IMR-90 (cell line): ENCODE results near the gene MAPK8IP3. TPM values are rescaled to one million over a fixed set of nuclear protein-coding genes. Genes with fewer than 3 reads are reported as not detected.

Experiments used
- ATAC-seq: fragments of 200-7000 bp; cut with Tn5 transposase; 2 replicates; pipeline ENCODE4 v1.9.1; 2020; ENCODE audit warnings: low read depth, mild to moderate bottlenecking, moderate library complexity
- BruUV-seq: library from RNA; stranded (reverse); fragments of 400-500 nt; replicated peaks from 2 replicates; lab custom pipeline; 2021; lab: Mats Ljungman, UMichigan
- CTCF ChIA-PET: fragments of 300-600 bp; formaldehyde crosslinking; extraction: SDS; loops from one replicate; lab custom pipeline; 2021; ENCODE audit warnings: antibody characterized with exemption; lab: Yijun Ruan, JAX
- POLR2A ChIA-PET: fragments of 300-600 bp; sonication (Branson Sonifier 250); formaldehyde crosslinking; loops from one replicate; lab custom pipeline; 2022; ENCODE audit warnings: antibody characterized with exemption; ENCODE audit not compliant: unreplicated experiment; lab: Charles Lee
- DNase-seq: peaks from one replicate; pipeline ENCODE4 v3.0.0; 2013
- H2AFZ ChIP-seq: replicated peaks from 2 replicates; pipeline ENCODE3; 2013; ENCODE audit warnings: low read length, mild to moderate bottlenecking; ENCODE audit not compliant: poor library complexity
- H2AK5ac ChIP-seq: 2 replicates; pipeline ENCODE4 v1.6.1; 2013; ENCODE audit warnings: low read depth, low read length, inconsistent platforms
- H2AK9ac ChIP-seq: replicated peaks from 2 replicates; pipeline ENCODE3; 2013; ENCODE audit warnings: mild to moderate bottlenecking, low read depth, low read length, moderate library complexity; ENCODE audit not compliant: poor library complexity
- H2BK120ac ChIP-seq: 2 replicates; pipeline ENCODE4 v1.6.1; 2013; ENCODE audit warnings: low read depth, low read length, inconsistent platforms
- H2BK15ac ChIP-seq: 3 replicates; pipeline ENCODE4 v1.6.1; 2013; ENCODE audit warnings: low read depth, low read length, inconsistent platforms
- H2BK20ac ChIP-seq: 2 replicates; pipeline ENCODE4 v1.6.1; 2013; ENCODE audit warnings: low read depth, mild to moderate bottlenecking, inconsistent platforms, low read length, moderate library complexity
- H2BK5ac ChIP-seq: 2 replicates; pipeline ENCODE4 v1.6.1; 2013; ENCODE audit warnings: mild to moderate bottlenecking, low read depth, low read length, inconsistent platforms; ENCODE audit not compliant: poor library complexity, severe bottlenecking
- H3K14ac ChIP-seq: replicated peaks from 2 replicates; pipeline ENCODE4 v1.6.1; 2013; ENCODE audit warnings: low read depth, low read length, inconsistent platforms
- H3K18ac ChIP-seq: 2 replicates; pipeline ENCODE4 v1.6.1; 2013; ENCODE audit warnings: low read depth, low read length, control low read depth
- H3K23ac ChIP-seq: 2 replicates; pipeline ENCODE4 v1.6.1; 2013; ENCODE audit warnings: low read depth, low read length, inconsistent platforms
- H3K27ac ChIP-seq: 2 replicates; pipeline ENCODE4 v1.5.1; 2013; ENCODE audit warnings: mild to moderate bottlenecking, control low read depth, low read length; ENCODE audit not compliant: insufficient read depth
- H3K27me3 ChIP-seq: 2 replicates; pipeline ENCODE4 v1.6.1; 2013; ENCODE audit warnings: low read length; ENCODE audit not compliant: control insufficient read depth, insufficient read depth
- H3K36me3 ChIP-seq: 2 replicates; pipeline ENCODE4 v1.6.1; 2013; ENCODE audit warnings: low read length, mixed read lengths; ENCODE audit not compliant: control insufficient read depth, insufficient read depth
- H3K4ac ChIP-seq: 2 replicates; pipeline ENCODE4 v1.6.1; 2013; ENCODE audit warnings: low read depth, low read length, inconsistent platforms
- H3K4me1 ChIP-seq: 2 replicates; pipeline ENCODE4 v1.6.1; 2013; ENCODE audit warnings: low read length, mixed read lengths; ENCODE audit not compliant: control insufficient read depth, insufficient read depth
- H3K4me2 ChIP-seq: 2 replicates; pipeline ENCODE4 v1.6.1; 2013; ENCODE audit warnings: low read depth, mild to moderate bottlenecking, control low read depth, low read length, moderate library complexity
- H3K4me3 ChIP-seq: 2 replicates; pipeline ENCODE4 v1.5.1; 2013; ENCODE audit warnings: low read depth, mild to moderate bottlenecking, control low read depth, low read length, moderate library complexity; ENCODE audit not compliant: insufficient read depth
- H3K56ac ChIP-seq: 2 replicates; pipeline ENCODE4 v1.6.1; 2013; ENCODE audit warnings: low read length, inconsistent platforms; ENCODE audit not compliant: insufficient read depth; ENCODE audit errors: extremely low read depth
- H3K79me1 ChIP-seq, 2 experiments: 2 replicates each; pipeline ENCODE4 v1.6.1; 2013; ENCODE audit warnings: low read length in 2 of 2, inconsistent platforms in 1 of 2, low read depth in 1 of 2
- H3K9ac ChIP-seq: 2 replicates; pipeline ENCODE4 v1.6.1; 2013; ENCODE audit warnings: low read depth, low read length, control low read depth
- H3K9me1 ChIP-seq: 2 replicates; pipeline ENCODE4 v1.6.1; 2013; ENCODE audit warnings: low read length, inconsistent platforms; ENCODE audit not compliant: insufficient read depth
- H3K9me3 ChIP-seq: 2 replicates; pipeline ENCODE4 v1.6.1; 2013; ENCODE audit warnings: low read length; ENCODE audit not compliant: control insufficient read depth, insufficient read depth
- H4K20me1 ChIP-seq: 2 replicates; pipeline ENCODE4 v1.6.1; 2013; ENCODE audit warnings: low read length, inconsistent platforms; ENCODE audit not compliant: insufficient read depth
- H4K5ac ChIP-seq: 2 replicates; pipeline ENCODE4 v1.6.1; 2013; ENCODE audit warnings: mild to moderate bottlenecking, low read depth, low read length, control low read depth
- H4K8ac ChIP-seq, 2 experiments: 2 replicates each; pipeline ENCODE4 v1.6.1; 2013; ENCODE audit warnings: low read depth in 2 of 2, low read length in 2 of 2, control low read depth in 1 of 2, inconsistent platforms in 1 of 2
- H4K91ac ChIP-seq: 2 replicates; pipeline ENCODE4 v1.6.1; 2013; ENCODE audit warnings: low read depth, low read length, inconsistent platforms; ENCODE audit not compliant: insufficient read depth
- CEBPB ChIP-seq: IDR thresholded peaks from 2 replicates; pipeline ENCODE4 v1.6.1; 2012; ENCODE audit warnings: low read depth, low read length, improper control_type of control experiment
- CHD1 ChIP-seq: IDR thresholded peaks from 2 replicates; pipeline ENCODE4 v1.6.1; 2012; ENCODE audit warnings: low read depth, low read length, improper control_type of control experiment
- CTCF ChIP-seq: conservative IDR thresholded peaks from 2 replicates; pipeline ENCODE4 v1.5.1; 2012; ENCODE audit warnings: mild to moderate bottlenecking, low read depth, low read length, improper control_type of control experiment
- FOS ChIP-seq: fragments of 150-350 bp; IDR thresholded peaks from 2 replicates; pipeline ENCODE4 v1.6.1; 2016; ENCODE audit warnings: low read depth, low read length
- MAFK ChIP-seq: IDR thresholded peaks from 2 replicates; pipeline ENCODE4 v1.6.1; 2012; ENCODE audit warnings: low read depth, low read length, improper control_type of control experiment
- MXI1 ChIP-seq: IDR thresholded peaks from 2 replicates; pipeline ENCODE4 v1.6.1; 2012; ENCODE audit warnings: low read depth, mild to moderate bottlenecking, low read length, moderate library complexity, borderline replicate concordance
- NFE2L2 ChIP-seq: fragments of 150-350 bp; IDR thresholded peaks from 2 replicates; pipeline ENCODE4 v1.6.1; 2016; ENCODE audit warnings: low read depth, mild to moderate bottlenecking, low read length
- RCOR1 ChIP-seq: IDR thresholded peaks from 2 replicates; pipeline ENCODE4 v1.6.1; 2012; ENCODE audit warnings: mild to moderate bottlenecking, low read length, improper control_type of control experiment; ENCODE audit not compliant: insufficient replicate concordance
- SMC3 ChIP-seq: fragments of 150-350 bp; IDR thresholded peaks from 2 replicates; pipeline ENCODE4 v1.6.1; 2016; ENCODE audit warnings: low read depth, mild to moderate bottlenecking, antibody characterized with exemption, low read length, moderate library complexity
- USF2 ChIP-seq: fragments of 150-350 bp; IDR thresholded peaks from 2 replicates; pipeline ENCODE4 v1.6.1; 2017; ENCODE audit warnings: mild to moderate bottlenecking, antibody characterized with exemption, low read length, low read depth
- WGBS, 2 experiments: methylation state at CpG; one replicate each; pipeline versions ENCODE4 v1.1.5 to v1.1.7; 2013; ENCODE audit warnings: missing lambda C conversion rate in 2 of 2; ENCODE audit not compliant: insufficient read length in 1 of 2; ENCODE audit errors: extremely low coverage in 2 of 2; 5-methylcytosine and 5-hydroxymethylcytosine counted together
- dilution Hi-C: fragments of 300-500 bp; cut with HindIII; formaldehyde crosslinking; loops from one replicate; pipeline ENCODE4 v1.14.3; 2018; ENCODE audit warnings: low sequenced_read_pairs; ENCODE audit not compliant: unreplicated experiment
- in situ Hi-C: fragments of 300-500 bp; cut with MboI; formaldehyde crosslinking; loops from 3 replicates; pipeline ENCODE4 v1.14.3; 2019; ENCODE audit warnings: low sequenced_read_pairs, inconsistent platforms, mixed read lengths
- intact Hi-C: fragments of 100-400 bp; cut with micrococcal nuclease; formaldehyde crosslinking; loops from 2 replicates; pipeline ENCODE4 v1.10.0; 2022
- polyA plus RNA-seq, 3 experiments: library from polyadenylated mRNA; depleted of rRNA; stranded (reverse); fragments of >200 nt; gene quantifications; 2 replicates each; pipeline ENCODE4 v1.2.3, GENCODE V29; 2012; ENCODE audit warnings: low replicate concordance in 1 of 3
- total RNA-seq: library from RNA; depleted of rRNA; stranded (reverse); fragments of >200 nt; gene quantifications from 2 replicates; pipeline ENCODE4 v1.2.3, GENCODE V29; 2012

Gene MAPK8IP3
- total and polyA plus RNA-seq, 2 of the 4 experiments (the other 2 are of a cell fraction): 17.0 to 69.1 TPM

GRCh38 chr16:1808691-1809090, 102.7 kb downstream of the MAPK8IP3 start:
- CTCF ChIA-PET: no interaction called here
- POLR2A ChIA-PET: no interaction called here

More at GRCh38 chr16:1808691-1809090, 102.7 kb downstream of the MAPK8IP3 start:
- WGBS, 2 experiments: 87% methylated on average over 12 of the region's 18 CpGs; no CpG with 5 or more reads in 1 of the 2 experiments
- Histone ChIP-seq H3K14ac (no peak overlapping the region), H4K5ac (no peak overlapping the region), H3K18ac (no peak overlapping the region), H2BK120ac (no peak overlapping the region), H3K9me3 (no peaks in the 10 kb centered on the region), H3K4me1 (peaks cover 4% of the 10 kb centered on the region; the same call in 1 of the 2 replicates), H4K91ac (no peak overlapping the region), H3K4me2 (no peak overlapping the region), H3K27ac (no peak overlapping the region), H4K20me1 (no peaks in the 10 kb centered on the region), H2BK20ac (no peak overlapping the region), H3K4me3 (no peak overlapping the region), H2BK5ac (no peak overlapping the region), H2AK9ac (no peak overlapping the region), H2AK5ac (no peak overlapping the region), H3K9me1 (no peaks in the 10 kb centered on the region), H3K56ac (no peak overlapping the region), H2BK15ac (no peak overlapping the region), H3K36me3 (peaks cover 19% of the 10 kb centered on the region; the same call in 1 of the 2 replicates), H3K4ac (no peak overlapping the region), H3K27me3 (no peaks in the 10 kb centered on the region), H3K9ac (no peak overlapping the region), H2AFZ (no peak overlapping the region), H3K79me1 (0 out of 4 replicates have a peak, but pooled peaks cover 0 to 2% of the 10 kb centered on the region in 2 experiments), H4K8ac (no peak overlapping the region), H3K23ac (no peak overlapping the region)
- TF ChIP-seq NFE2L2 (no peak), FOS (no peak), CTCF (no peak), MAFK (no peak), SMC3 (no peak), MXI1 (no peak), CEBPB (no peak), CHD1 (no peak), RCOR1 (no peak), USF2 (no peak)
- in situ Hi-C loops (no loop called here), intact Hi-C loops (no loop called here), dilution Hi-C loops (no loop called here)
- ATAC-seq (no peak), DNase-seq (no peak)
- BruUV-seq: no TSS peak
